ENCODE data around the gene ATF4.

DNA sequence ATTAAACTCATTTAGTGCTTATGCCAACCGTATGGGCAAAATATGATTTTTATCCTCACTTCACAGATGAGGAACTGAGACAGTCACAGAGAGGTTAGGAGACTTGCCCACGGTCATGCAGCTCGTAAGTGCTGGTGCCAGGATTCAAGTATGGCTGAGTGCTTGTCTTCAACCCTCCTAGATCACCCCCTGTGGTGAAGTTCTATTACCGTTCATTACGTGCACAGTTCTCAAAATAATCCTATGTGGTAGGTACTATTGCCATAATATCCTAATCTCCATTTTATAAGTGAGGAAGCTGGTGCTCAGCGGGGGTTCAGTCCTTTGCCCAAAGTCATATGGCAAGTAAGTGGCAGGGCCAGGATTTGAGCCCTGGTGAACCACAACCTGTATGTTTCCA lies 16.7 kb upstream of the ATF4 start:
- TF ChIP-seq CTCF (conservative IDR thresholded peaks at IDR 0.05; ENCODE audit: low read length) = peak; percentile 36; the same call in 1 of the 2 replicates
- TF ChIP-seq EZH2phosphoT487 (IDR thresholded peaks at IDR 0.05; ENCODE audit: borderline replicate concordance, low read depth, low read length) = no peak

Measured in OCI-LY7 (cell line).